Measurements from ENCODE around the gene SMURF2.
"Not testable (repeated sequence)": the region's sequence is repeated elsewhere in the genome, so short reads cannot be mapped to it uniquely, and the experiment has no call there.

DNA sequence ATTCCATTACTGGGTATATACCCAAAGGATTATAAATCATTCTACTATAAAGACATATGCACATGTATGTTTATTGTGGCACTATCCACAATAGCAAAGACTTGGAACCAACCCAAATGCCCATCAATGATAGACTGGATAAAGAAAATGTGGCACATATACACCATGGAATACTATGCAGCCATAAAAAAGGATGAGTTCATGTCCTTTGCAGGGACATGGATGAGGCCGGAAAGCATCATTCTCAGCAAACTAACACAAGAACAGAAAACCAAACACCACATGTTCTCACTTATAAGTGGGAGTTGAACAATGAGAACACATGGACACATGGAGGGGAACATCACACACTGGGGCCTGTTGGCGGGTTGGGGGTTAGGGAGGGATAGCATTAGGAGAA is 51.9 kb downstream of the SMURF2 start:
- TF ChIP-seq CTCF, POLR2A (IDR thresholded peaks at IDR 0.05): not testable (repeated sequence)
